ENCODE measurements around the gene RNF148. TPM values are rescaled to one million over a fixed set of nuclear protein-coding genes. Genes with fewer than 3 reads are reported as not detected.

Gene RNF148
- total RNA-seq, 1 donor from 2014 or later, result 1.7 TPM

DNA sequence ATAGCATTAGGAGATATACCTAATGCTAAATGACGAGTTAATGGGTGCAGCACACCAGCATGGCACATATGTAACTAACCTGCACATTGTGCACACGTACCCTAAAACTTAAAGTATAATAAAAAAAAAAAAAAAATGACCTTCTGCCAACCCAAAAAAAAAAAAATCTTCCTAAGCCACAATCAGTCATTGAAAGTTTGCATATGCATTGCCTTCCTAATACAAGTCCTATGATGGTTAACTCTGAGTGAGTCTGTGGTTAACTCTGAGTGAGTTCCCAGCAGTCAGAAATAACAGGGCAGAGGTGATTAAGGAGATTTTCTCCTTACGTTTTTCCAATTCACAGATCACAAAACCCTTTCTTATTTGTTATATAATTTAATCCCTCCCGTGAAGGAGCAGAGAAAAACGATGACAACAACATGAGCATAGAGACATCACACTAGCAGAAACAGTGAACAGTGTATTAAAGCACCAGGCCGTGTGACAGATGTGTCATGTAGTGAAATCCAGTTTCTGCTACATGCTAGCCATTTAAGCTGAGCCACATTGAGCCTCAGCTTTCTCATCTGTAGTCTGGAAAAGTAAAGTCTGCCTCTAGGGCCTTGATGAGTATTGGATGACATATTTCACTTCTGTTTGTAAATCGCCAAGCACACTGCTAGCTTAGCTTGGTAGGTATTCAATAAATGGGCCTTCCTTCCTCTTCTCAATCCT is 7.4 kb upstream of the RNF148 start:
- Histone ChIP-seq H3K9me3 (no peaks in the 10 kb centered on the region), H3K4me3 (no peak overlapping the region), H3K36me3 (no peaks in the 10 kb centered on the region), H3K27ac (no peak overlapping the region), H3K27me3 (no peaks in the 10 kb centered on the region), H3K4me1 (no peaks in the 10 kb centered on the region)
- intact Hi-C loops (cut with DNase I), result no loop called here
- no peak for DNase-seq (ENCODE audit: extremely low spot score in 2 of 2)
- no peak for TF ChIP-seq POLR2AphosphoS5 (IDR thresholded peaks at IDR 0.05; ENCODE audit: insufficient read depth in 1 of 2, low read depth in 1 of 2)
- no peak for TF ChIP-seq POLR2A (IDR thresholded peaks at IDR 0.05)
- TF ChIP-seq, protein P1, sequence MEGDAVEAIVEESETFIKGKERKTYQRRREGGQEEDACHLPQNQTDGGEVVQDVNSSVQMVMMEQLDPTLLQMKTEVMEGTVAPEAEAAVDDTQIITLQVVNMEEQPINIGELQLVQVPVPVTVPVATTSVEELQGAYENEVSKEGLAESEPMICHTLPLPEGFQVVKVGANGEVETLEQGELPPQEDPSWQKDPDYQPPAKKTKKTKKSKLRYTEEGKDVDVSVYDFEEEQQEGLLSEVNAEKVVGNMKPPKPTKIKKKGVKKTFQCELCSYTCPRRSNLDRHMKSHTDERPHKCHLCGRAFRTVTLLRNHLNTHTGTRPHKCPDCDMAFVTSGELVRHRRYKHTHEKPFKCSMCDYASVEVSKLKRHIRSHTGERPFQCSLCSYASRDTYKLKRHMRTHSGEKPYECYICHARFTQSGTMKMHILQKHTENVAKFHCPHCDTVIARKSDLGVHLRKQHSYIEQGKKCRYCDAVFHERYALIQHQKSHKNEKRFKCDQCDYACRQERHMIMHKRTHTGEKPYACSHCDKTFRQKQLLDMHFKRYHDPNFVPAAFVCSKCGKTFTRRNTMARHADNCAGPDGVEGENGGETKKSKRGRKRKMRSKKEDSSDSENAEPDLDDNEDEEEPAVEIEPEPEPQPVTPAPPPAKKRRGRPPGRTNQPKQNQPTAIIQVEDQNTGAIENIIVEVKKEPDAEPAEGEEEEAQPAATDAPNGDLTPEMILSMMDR (IDR thresholded peaks at IDR 0.05), result no peak

DNA sequence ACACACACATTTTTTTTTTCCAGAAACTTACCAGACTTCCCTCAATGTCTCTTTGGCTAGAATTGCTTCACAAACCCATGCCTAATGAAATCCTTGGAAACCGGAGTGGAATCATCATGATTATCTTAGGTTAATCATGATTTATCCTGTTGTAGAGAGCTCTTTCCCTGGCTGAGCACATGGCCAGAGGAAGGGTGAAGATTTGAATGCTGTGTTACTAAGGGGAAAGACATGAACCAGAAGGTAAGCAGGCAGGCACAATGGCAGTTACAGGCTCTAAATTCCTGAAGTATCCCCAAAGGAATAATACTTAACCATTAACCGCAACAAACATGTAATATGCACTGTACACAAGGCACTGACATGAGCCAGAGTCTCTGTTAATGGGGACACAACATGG is 4.1 kb upstream of the RNF148 start:
- DNase-seq (ENCODE audit: extremely low spot score in 2 of 2), result no peak
- no peaks in the 10 kb centered on the region for H3K9me3 ChIP-seq
- intact Hi-C loops (cut with DNase I), result no loop called here
- no peaks in the 10 kb centered on the region for H3K36me3 ChIP-seq
- TF ChIP-seq POLR2AphosphoS5 (IDR thresholded peaks at IDR 0.05; ENCODE audit: insufficient read depth in 1 of 2, low read depth in 1 of 2), result no peak
- TF ChIP-seq, protein P1 (IDR thresholded peaks at IDR 0.05), result no peak
- TF ChIP-seq POLR2A (IDR thresholded peaks at IDR 0.05), result no peak
- H3K27ac ChIP-seq, result no peak overlapping the region
- no peak overlapping the region for H3K4me3 ChIP-seq
- no peaks in the 10 kb centered on the region for H3K4me1 ChIP-seq
- H3K27me3 ChIP-seq, result no peaks in the 10 kb centered on the region

DNA sequence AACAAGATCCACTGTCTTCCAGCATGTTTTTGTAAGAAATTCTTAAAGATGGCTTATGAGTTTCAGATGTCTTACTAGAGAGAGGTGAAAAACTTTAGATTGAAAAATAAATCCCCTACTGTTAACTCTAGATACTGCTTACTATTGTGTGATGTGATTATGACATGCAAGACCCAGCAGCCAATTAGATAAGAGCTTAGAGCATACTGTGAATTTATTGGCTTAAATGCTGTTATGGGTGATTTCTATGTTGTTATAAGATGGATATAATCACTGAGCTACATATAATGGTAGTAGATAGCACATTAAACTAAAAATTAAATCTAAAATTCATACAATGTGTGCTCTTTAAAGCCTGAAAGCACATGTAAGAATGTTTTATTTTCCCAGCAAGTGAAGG is 3.7 kb downstream of the RNF148 start, which contains the start of gene RNF133:
TSS of gene RNF133 (minus strand) at position 101 of the 400 bp plus-strand sequence. CDS start 199 bp downstream, outside the sequence.
- no peak for DNase-seq (ENCODE audit: extremely low spot score in 2 of 2)
- H3K4me1 ChIP-seq, result no peaks in the 10 kb centered on the region
- no peaks in the 10 kb centered on the region for H3K9me3 ChIP-seq
- no peaks in the 10 kb centered on the region for H3K27me3 ChIP-seq
- intact Hi-C loops (cut with DNase I), result no loop called here
- no peak within 1 kb of the TSS for H3K4me3 ChIP-seq
- no peak within 1 kb of the TSS for H3K27ac ChIP-seq
- no peaks in the 10 kb centered on the region for H3K36me3 ChIP-seq
- TF ChIP-seq, protein P1 (IDR thresholded peaks at IDR 0.05), result no peak
- no peak for TF ChIP-seq POLR2AphosphoS5 (IDR thresholded peaks at IDR 0.05; ENCODE audit: insufficient read depth in 1 of 2, low read depth in 1 of 2)
- TF ChIP-seq POLR2A (IDR thresholded peaks at IDR 0.05), result no peak

DNA sequence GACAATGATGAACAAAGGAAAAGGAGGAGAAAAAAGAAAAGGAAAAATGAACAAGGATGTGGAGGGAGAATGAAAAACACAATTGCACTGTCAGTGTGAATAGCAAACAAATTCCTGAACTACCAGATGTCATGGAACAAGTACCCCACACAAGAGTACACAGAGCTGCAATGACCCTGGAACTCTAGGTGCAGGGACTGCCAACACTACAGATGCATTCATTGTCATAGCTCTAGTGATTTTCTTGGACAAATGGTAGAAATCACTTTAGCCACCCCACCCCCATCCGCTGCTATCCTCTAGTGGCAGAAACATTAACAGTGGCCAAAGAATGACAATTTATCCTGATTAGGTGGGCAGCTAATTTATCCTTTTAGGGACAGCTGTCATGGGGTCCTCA is 6.9 kb downstream of the RNF148 start:
- DNase-seq (ENCODE audit: extremely low spot score in 2 of 2), result no peak
- H3K4me3 ChIP-seq, result no peak overlapping the region
- no peaks in the 10 kb centered on the region for H3K27me3 ChIP-seq
- no peaks in the 10 kb centered on the region for H3K4me1 ChIP-seq
- intact Hi-C loops (cut with DNase I), result no loop called here
- no peaks in the 10 kb centered on the region for H3K36me3 ChIP-seq
- TF ChIP-seq, protein P1 (IDR thresholded peaks at IDR 0.05), result no peak
- TF ChIP-seq POLR2A (IDR thresholded peaks at IDR 0.05) (no peak), POLR2AphosphoS5 (IDR thresholded peaks at IDR 0.05; ENCODE audit: insufficient read depth in 1 of 2, low read depth in 1 of 2) (no peak)
- H3K27ac ChIP-seq, result no peak overlapping the region
- no peaks in the 10 kb centered on the region for H3K9me3 ChIP-seq

GRCh38 chr7:122694697-122695096 is 8.0 kb downstream of the RNF148 start:
- no peaks in the 10 kb centered on the region for H3K27me3 ChIP-seq
- TF ChIP-seq POLR2A (IDR thresholded peaks at IDR 0.05) (no peak), POLR2AphosphoS5 (IDR thresholded peaks at IDR 0.05; ENCODE audit: insufficient read depth in 1 of 2, low read depth in 1 of 2) (no peak)
- TF ChIP-seq, protein P1 (IDR thresholded peaks at IDR 0.05), result no peak
- H3K4me3 ChIP-seq, result no peak overlapping the region
- DNase-seq (ENCODE audit: extremely low spot score in 2 of 2), result no peak
- no peaks in the 10 kb centered on the region for H3K36me3 ChIP-seq
- H3K27ac ChIP-seq, result no peak overlapping the region
- intact Hi-C loops (cut with DNase I), result no loop called here
- no peaks in the 10 kb centered on the region for H3K4me1 ChIP-seq
- H3K9me3 ChIP-seq, result no peaks in the 10 kb centered on the region

All from vagina (tissue), 2 donors.